Fibroblast of skin of abdomen (primary cell): ENCODE measurements around the gene GOLGA6A. TPM values are rescaled to one million over a fixed set of nuclear protein-coding genes. Genes with fewer than 3 reads are reported as not detected.
"Not testable (repeated sequence)": the region's sequence is repeated elsewhere in the genome, so short reads cannot be mapped to it uniquely, and the experiment has no call there.

Experiments used
- DNase-seq: peaks from one replicate; pipeline ENCODE4 v3.0.0-alpha.2; 2013
- polyA plus RNA-seq, 2 experiments: library from polyadenylated mRNA; unstranded; fragments of 120-200 nt; gene quantifications; one replicate each; pipeline ENCODE4 v1.2.1, GENCODE V29; 2013; ENCODE audit not compliant: insufficient read length in 2 of 2

GOLGA6A gene
- not detected for polyA plus RNA-seq (2013, experiment 1 of 2; ENCODE audit: insufficient read length)
- 0.20 TPM for polyA plus RNA-seq (2013, experiment 2 of 2; ENCODE audit: insufficient read length)

- not testable (repeated sequence) for DNase-seq
Measured at GRCh38 chr15:74082450-74082849, at the start of gene GOLGA6A. GOLGA6A (minus strand) TSS chr15:74082550; CDS start chr15:74082509, 41 bp downstream.

DNA sequence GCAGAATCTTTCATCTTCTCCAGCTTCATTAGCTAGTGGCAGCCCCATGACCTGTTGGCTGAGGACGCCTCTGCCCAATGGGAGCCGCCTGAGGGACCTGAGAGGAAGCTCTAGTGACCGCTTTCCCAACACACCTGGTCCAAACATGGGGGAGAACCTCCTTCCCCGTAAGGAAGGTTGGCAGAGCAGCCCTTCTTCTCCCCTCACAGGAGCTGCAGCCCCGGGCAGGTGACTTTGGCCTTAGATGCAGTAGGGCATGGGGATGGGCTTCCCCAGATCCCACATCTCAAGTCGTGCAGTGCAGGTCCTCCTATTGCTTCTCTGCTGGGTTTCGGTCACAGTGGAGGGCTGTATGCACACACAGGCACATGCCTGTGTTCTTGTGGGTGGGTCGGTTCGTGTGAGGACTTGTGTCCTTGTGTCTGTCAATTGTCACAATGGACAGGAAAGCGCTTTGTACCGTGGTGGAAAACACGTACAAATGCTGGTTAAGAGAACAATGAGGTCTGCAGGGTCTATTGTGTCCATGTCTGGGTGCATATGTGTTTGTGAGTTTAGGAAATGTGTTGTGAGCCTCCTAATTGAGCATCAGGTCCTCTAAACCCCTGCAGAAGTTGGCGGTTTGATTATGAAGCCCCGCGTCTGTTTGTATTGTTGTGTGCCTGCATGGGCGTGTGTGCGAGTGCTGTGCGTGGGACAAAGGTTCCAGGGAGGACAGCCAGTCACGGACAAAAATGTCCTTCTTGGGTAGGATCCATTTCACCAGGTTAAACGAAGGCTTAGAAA is 49.5 kb upstream of the GOLGA6A start:
- DNase-seq, result no peak

- no peak for DNase-seq
Measured at GRCh38 chr15:74130849-74131627, 48.7 kb upstream of the GOLGA6A start.

GRCh38 chr15:74130155-74130848 is 48.0 kb upstream of the GOLGA6A start, which contains the start of gene ISLR2:
ISLR2 (plus strand) TSS chr15:74130586; CDS start chr15:74132755, 2,169 bp downstream.
- no peak for DNase-seq

GRCh38 chr15:74129586-74130154 is 47.3 kb upstream of the GOLGA6A start:
- DNase-seq, result no peak

- no peak for DNase-seq
Measured at GRCh38 chr15:74128785-74129585, 46.6 kb upstream of the GOLGA6A start.

DNA sequence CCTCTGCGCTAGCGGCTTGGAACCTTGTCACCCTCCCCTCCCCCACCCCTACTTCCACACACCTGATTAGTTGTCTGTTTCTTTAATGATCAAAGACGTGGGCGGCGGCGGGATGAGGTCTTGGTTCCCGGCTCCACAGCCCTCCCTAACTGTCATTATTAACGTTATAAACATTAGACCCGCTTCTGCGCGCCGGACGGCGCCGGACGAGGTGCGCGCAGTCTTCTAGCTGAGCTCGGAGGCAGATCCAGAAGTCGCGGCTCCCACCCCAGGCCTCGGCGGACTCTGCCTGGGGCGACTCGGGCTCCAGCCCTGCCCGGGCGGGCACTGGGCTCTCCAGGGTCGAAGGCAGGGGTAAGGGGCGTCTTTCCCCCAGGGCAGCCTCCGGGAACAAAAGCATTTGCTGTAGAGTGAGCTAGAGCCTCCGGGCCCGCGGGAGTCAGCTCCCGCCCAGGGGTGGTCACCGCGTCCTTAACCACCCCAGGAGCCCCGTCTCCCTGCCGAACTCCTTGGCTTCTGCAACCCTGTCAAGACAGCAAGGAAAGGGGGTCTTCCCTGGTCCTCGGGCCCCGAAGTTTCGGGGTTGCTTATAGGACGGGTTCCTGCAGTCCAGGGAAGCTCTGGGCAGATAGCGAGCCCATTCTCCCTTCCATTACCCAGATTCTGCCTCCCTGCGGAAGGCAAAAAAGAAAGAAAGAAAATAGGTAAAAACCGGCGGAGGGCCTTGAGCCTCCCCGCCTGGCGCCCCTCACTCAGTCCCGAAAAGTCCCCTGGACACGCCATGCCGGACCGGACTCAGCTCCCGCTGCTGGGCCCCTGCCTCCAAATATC is 45.8 kb upstream of the GOLGA6A start:
- DNase-seq, result no peak

- peak; percentile 82 for DNase-seq
Measured at GRCh38 chr15:74127255-74127953, 45.1 kb upstream of the GOLGA6A start.

DNA sequence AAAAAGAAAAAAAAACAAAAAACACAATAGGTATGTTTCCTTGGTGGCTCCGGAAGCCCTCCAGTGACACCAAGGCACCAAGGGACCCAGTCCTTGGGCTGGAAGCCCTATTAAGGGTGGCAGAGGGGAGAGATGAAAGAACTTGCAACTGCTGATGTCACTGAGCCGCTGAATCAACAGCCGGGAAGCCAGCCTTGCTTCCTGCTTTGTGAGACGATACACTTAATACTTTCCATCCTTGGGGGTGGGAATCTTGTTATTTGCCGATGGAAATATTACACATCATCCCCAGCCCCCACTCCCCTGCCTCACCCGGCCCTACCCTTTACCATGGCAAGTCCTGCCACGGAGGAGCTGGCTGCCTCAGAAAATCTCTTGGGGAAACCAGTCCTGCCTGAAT is 42.4 kb upstream of the GOLGA6A start:
- DNase-seq, result peak; percentile 47

GRCh38 chr15:74124196-74124595 is 41.8 kb upstream of the GOLGA6A start:
- DNase-seq, result no peak

DNA sequence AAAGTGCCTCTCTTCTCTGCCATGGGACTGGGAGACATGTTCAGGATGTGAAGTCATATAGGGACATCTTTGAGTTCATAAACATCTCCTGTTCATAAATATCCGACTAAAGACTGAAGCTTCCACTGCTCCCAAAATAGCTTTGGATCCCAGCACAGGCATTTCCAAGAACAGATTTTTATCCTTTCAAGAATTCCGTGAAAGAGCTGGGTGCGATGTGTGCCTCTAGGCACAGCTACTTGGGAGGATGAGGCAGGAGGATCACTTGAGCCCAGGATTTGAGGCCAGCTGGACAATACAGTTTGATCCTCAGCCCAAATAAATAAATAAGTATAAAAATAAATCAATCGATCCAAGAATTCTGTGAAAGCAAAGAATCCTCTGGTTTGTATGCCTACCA is 41.3 kb upstream of the GOLGA6A start:
- DNase-seq, result no peak

- no peak for DNase-seq
Measured at GRCh38 chr15:74123131-74123429, 40.7 kb upstream of the GOLGA6A start.

GRCh38 chr15:74122403-74123130 is 40.2 kb upstream of the GOLGA6A start:
- DNase-seq, result no peak

DNA sequence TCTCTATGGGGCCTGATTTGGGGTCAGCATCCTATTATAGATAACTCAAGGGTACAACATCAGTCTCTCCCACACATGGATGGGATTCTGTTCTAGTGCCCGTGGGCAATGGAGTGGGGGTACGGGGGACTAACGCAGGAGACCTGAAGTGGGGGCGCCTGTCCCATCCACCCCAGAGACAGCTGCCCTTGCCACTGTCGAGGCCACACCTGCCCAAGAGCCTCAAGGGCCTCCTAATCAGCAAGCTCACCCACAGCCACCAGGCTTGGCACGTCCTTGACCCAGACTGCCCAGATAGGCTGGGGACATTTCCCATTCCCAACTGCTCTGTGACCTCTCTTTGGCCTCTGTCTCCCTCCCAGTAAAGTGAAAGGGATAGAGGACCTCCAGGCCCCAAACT is 39.5 kb upstream of the GOLGA6A start:
- DNase-seq, result no peak

- DNase-seq, result no peak
Measured at GRCh38 chr15:74121039-74121438, 38.7 kb upstream of the GOLGA6A start.

DNA sequence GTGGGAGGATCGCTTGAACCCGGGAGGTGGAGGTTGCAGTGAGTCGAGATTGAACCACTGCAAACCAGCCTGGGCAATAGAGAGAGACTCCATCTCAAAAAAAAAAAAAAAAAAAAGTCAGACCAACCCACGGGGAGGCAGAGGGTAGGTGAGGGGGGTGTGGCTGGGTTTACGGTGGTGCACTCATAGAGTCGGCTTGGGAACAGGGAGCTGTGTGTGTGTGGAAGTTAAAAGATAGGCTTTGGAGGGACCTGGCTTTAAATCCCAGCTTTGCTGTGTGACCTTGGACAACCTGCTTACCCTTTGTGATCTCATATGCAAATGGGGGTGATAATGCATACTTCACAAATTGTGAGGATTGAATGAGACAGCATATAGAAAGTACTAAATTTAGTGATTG is 38.1 kb upstream of the GOLGA6A start:
- DNase-seq, result no peak

DNA sequence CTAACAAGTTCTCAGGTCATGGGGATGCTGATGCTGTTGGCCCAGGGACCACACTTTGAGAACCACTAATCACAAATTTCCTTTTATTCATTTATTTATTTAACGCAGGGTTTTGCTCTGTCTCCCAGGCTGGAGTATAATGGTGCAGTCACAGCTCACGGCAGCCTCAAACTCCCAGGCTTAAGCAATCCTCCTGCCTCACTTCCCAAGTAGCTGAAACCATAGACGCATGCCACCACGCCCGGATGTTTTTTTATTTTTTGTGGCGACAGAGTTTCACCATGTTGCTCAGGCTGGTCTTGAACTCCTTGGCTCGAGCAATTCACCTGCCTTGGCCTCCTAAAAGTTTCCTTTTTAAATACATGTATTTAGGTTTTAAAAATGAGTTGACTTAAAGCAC is 27.4 kb upstream of the GOLGA6A start:
- no peak for DNase-seq

GRCh38 chr15:74108611-74109010 is 26.3 kb upstream of the GOLGA6A start:
- not testable (repeated sequence) for DNase-seq

DNA sequence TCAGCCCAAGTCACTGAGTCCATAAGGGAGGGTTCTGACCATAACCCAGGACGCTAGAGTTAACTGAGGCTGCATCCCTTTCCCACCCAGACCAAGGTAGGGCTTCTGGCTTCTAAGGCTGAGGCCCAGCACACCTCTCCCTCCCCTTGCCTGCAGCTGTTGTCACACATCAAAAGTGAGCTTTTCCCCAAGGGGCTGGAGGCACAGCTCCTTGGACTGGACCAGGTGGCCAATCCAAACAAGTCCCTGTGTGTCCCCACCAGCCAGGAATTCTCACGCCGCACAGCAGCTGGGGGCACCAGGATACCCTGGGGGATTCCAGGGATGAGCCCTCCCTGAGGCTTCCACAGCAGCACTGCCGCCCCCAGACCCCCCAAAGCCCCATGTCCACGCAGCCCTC is 25.8 kb upstream of the GOLGA6A start:
- DNase-seq, result no peak
